ENCODE data around the gene MSANTD1. TPM values are rescaled to one million over a fixed set of nuclear protein-coding genes. Genes with fewer than 3 reads are reported as not detected.

The MSANTD1 gene
- total and polyA plus RNA-seq, 10 of the 15 experiments (the other 5 are each of a cell fraction or from before 2014, with no cell fraction given): 0.07 to 0.87 (median 0.22) TPM; not detected in 2

GRCh38 chr4:3201718-3202702, 46.9 kb upstream of the MSANTD1 start:
- intact Hi-C loops (cut with micrococcal nuclease; ENCODE audit: unreplicated experiment) (no loop called here), in situ Hi-C loops (cut with MboI) (no loop called here)
- peak; percentile 38 for DNase-seq (ENCODE audit: low read depth, low spot score)
- no peak overlapping the region for H3K9ac ChIP-seq (ENCODE audit: control insufficient read depth, insufficient read depth, low read length)
- RAD21 ChIA-PET (ENCODE audit: unreplicated experiment): interaction anchor here (0.7 to 1.5 kb wide), 5 partner anchors 12 to 156 kb away, joined by 3 read pairs; no protein-coding TSS in a partner anchor
- peak; percentile 90 for ATAC-seq
- no peaks in the 10 kb centered on the region for H3K27me3 ChIP-seq (replicated peaks in 1 of 2; ENCODE audit: control insufficient read depth in 2 of 2, insufficient read depth in 2 of 2, low read length in 1 of 2)
- peak overlapping the region; percentile 78 for H3K27ac ChIP-seq (ENCODE audit: control insufficient read depth, insufficient read depth)
- peaks cover 24 to 40% of the 10 kb centered on the region in 2 experiments for H3K36me3 ChIP-seq (ENCODE audit: control insufficient read depth in 2 of 2, insufficient read depth in 2 of 2, low read length in 1 of 2)
- H4K20me1 ChIP-seq (ENCODE audit: control insufficient read depth, insufficient read depth): no peaks in the 10 kb centered on the region; the same call in none of the 2 replicates
- 4% methylated on average over 11 of the region's 11 CpGs for WGBS (ENCODE audit: insufficient coverage, insufficient replicate concordance, low lambda C conversion rate, missing lambda C conversion rate)
- POLR2A ChIA-PET: interaction anchor here (1.2 kb wide), 1 partner anchor 13 kb away, joined by 4 read pairs; no protein-coding TSS in a partner anchor
- CTCF ChIA-PET: interaction anchor here (0.7 to 1.9 kb wide), 8 partner anchors 10 to 503 kb away, joined by 3 to 5 read pairs (median 5); no protein-coding TSS in a partner anchor
- peak overlapping the region; percentile 62 for H3K4me2 ChIP-seq (ENCODE audit: control insufficient read depth, insufficient read depth)
- no peak overlapping the region; the same call in 1 of the 2 replicates for H2AFZ ChIP-seq (ENCODE audit: control insufficient read depth, low read depth, low read length)
- H3K4me3 ChIP-seq: 0 out of 2 replicates have a peak overlapping the region, but pooled peaks have one; percentile 15
- no peaks in the 10 kb centered on the region for H3K9me3 ChIP-seq (replicated peaks; ENCODE audit: control insufficient read depth, insufficient read depth, low read length)
- no peaks in the 10 kb centered on the region for H3K79me2 ChIP-seq (ENCODE audit: control insufficient read depth, insufficient read depth, low read length)
- no TSS peak for BruUV-seq (replicated peaks)
- SMC1A ChIA-PET (ENCODE audit: uncharacterized antibody, unreplicated experiment): interaction anchor here (0.6 to 1.2 kb wide), 6 partner anchors 8 to 188 kb away, joined by 3 to 4 read pairs (median 3); no protein-coding TSS in a partner anchor
- peaks cover 17% of the 10 kb centered on the region for H3K4me1 ChIP-seq (ENCODE audit: control insufficient read depth, insufficient read depth, low read length)
- peak; percentile 96 for FAIRE-seq
- TF ChIP-seq RELB (IDR thresholded peaks at IDR 0.05; ENCODE audit: low read depth): no peak
- TF ChIP-seq RUNX3 (IDR thresholded peaks at IDR 0.05; ENCODE audit: low read length): peak; percentile 71
- TF ChIP-seq MXI1 (IDR thresholded peaks at IDR 0.05; ENCODE audit: low read depth, low read length): no peak
- TF ChIP-seq E4F1 (IDR thresholded peaks at IDR 0.05; ENCODE audit: borderline replicate concordance, partially characterized antibody): no peak
- TF ChIP-seq ZNF217 (IDR thresholded peaks at IDR 0.05): no peak
- TF ChIP-seq TCF12 (IDR thresholded peaks at IDR 0.05; ENCODE audit: low read depth, low read length): 0 out of 2 replicates have a peak, but pooled peaks have one; percentile 20
- TF ChIP-seq JUNB (IDR thresholded peaks at IDR 0.05): peak; percentile 35
- TF ChIP-seq BCL11A (IDR thresholded peaks at IDR 0.05; ENCODE audit: low read depth, low read length): peak; percentile 36; the same call in 1 of the 2 replicates
- TF ChIP-seq STAT3 (IDR thresholded peaks at IDR 0.05; ENCODE audit: low read depth, low read length): no peak
- no peak for TF ChIP-seq EGR1 (IDR thresholded peaks at IDR 0.05; ENCODE audit: borderline replicate concordance in 1 of 2, low read depth in 2 of 2, low read length in 2 of 2)
- peak; percentile 18; the same call in 1 of the 2 replicates for TF ChIP-seq YY1 (IDR thresholded peaks at IDR 0.05; ENCODE audit: low read depth, low read length)
- TF ChIP-seq SPI1 (IDR thresholded peaks at IDR 0.05; ENCODE audit: borderline replicate concordance, insufficient read depth, low read depth, low read length): peak; percentile 35; the same call in 1 of the 2 replicates
- TF ChIP-seq BHLHE40 (IDR thresholded peaks at IDR 0.05; ENCODE audit: borderline replicate concordance in 1 of 2, low read depth in 2 of 2, low read length in 1 of 2): peak; percentile 17 to 57; a peak in 2 of 4 replicates
- TF ChIP-seq CHD4 (IDR thresholded peaks at IDR 0.05): no peak
- TF ChIP-seq PBX3 (IDR thresholded peaks at IDR 0.05; ENCODE audit: insufficient replicate concordance, low read depth, low read length): peak; percentile 25
